Activated gamma-delta T cell treated with anti-CD3 and anti-CD28 coated beads, Interleukin-2, amount 50 U/mL, for 16 hours (primary cell): ENCODE data around the gene NUDT6.

ENCODE experiments used
- DNase-seq: peaks from one replicate; pipeline ENCODE4 v3.0.0-alpha.2; 2020; ENCODE audit warnings: low read depth

The NUDT6 gene

DNA sequence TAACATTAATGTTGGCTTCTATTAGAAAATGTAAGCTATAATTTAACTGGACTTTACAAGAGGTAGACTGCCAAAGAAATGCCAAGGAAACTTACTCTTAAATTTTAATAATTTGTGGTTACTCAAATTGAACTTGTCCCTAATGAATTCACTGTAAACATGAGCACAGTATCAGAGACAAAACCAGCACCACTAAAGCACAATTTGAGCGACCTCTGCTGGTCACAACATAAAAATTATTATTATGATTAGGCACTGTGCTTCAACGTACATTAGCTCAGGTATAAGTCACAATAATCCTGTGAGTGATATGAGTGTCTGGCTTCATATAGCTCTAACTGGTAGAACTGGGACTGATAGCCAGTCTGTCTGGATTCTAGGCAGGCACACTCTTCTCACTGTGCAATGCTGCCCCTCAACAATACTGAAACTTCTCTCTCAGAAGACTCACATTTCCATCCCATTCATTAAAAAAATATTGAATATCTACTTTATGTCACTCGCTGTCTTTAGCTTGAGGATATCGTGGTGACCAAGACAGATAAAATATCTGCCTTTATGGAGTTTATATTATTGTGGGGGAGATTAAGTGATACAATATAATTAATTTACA is 8.0 kb downstream of the NUDT6 start:
- no peak for DNase-seq

DNA sequence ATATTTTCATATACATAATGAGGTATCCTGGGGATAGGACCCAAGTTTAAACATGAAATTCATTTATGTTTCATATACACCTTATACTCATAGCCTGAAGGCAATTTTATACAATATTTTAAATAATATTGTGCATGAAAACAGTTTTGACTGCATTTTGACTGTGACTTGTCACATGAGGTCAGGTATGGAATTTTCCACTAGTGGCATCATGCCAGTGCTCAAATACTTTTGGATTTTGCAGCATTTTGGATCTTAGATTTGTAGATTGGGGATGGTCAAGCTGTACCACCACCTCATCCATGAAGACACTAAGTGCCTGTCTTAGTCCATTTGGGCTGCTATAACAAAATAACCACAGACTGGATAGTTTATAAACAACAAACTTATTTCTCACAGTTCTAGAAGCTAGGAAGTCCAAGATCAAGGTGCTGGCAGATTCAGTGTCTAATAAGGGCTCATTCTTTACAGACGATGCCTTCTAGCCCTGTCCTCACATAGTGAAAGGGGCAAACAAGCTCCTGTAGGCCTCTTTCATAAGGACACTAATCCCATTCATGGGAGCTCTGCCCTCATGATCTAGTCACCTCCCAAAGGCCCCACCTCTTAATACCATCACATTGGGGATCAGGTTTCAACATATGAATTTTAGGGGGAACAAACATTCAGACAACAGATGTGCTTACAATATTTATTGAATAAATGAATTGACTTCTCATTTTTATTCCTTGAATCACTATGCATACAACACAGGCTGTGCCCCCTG is 9.4 kb downstream of the NUDT6 start:
- DNase-seq, result no peak

DNA sequence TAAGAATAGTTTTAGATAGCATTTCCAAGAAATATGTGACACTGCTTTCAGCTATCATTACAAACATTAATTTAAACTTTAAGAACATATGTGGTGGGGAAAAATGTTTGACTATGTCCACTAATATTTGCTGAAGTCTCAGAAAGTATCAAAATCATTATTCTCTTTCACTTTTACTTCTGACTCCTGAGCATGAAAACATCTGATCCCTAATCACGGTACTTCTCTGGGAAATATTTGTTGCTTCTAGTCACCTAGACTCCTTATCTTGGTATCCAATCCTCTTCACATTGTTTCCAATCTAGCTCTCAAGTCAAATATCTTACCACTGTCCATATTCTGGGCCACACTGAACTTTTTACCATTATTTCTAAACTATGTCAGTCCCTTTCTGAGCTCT is 10.8 kb downstream of the NUDT6 start:
- DNase-seq, result no peak

DNA sequence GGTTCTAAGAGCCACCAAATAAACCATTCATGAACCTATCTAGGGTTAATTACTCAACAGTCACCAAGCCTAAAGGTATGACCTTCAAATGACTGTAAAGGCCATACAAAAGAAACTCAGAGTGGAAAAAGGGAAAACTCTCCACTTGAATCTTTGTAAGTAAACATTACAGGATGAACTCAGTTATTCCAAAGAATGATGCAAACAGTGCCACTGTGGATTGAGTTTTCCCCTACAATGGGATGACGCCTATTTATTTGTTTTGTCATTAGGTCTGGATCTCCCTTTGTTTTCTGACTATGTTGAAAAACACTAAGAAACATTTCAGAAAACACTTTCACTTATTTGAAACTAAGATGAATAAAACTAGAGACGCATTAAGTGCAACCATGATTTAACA is 12.7 kb downstream of the NUDT6 start:
- no peak for DNase-seq

DNA sequence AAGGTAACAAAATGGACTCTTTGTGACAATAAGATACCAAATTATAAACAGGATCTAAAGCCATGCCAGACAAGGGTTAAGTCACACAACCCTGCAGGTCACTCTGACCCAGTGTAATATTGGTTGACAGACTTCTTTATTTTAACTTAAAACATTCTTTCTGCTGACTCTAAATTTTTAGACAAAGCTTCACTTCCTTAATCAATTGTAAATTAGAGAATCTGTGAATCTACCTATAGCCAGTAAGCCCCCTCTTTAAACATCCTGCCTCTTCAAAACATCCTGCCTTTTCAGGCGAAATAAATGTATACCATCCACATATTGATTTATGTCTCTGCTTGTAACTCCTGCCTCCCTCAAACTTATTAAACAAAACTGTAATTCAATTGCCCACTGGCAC is 14.2 kb downstream of the NUDT6 start:
- DNase-seq, result no peak

DNA sequence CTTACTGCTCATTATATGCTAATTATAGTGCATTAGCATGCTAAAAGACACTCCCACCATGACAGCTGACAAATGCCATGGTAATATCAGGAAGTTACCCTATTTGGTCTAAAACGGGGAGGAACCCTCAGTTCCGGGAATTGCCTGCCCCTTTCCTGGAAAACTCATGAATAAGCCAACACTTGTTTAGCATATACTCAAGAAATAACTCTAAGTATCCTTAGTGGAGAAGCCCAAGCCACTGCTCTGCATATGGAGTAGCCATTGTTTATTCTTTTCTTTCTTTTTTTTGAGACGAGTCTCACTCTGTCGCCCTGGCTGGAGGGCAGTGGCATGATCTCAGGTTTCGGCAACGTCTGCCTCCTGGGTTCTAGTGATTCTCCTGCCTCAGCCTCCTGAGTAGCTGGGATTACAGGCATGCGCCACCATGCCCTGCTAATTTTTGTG is 15.5 kb downstream of the NUDT6 start:
- DNase-seq, result no peak

DNA sequence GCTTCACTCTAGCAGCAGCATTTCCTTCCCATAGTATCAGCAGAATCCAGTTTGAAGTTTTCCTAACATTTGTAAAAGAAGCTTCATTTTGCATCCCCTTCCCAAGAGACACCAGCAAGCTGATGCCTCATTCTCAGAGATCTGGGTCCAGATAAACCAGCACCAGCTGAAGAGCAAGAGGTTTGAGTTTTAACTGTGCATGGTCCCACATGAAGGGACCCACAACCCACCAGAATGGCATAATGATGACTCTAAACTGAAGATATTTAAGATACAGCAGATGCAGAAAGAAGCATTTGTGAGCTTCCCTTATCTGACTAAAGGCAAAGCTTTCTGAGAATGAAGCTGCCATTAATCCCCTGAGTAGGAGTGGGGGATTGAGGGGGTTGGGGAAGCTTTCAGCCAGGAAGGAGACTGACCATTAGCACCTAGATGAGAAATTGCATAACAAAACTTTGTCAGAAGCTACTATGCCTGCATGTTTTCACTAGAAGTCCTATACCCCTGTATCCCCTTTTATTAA is 18.6 kb downstream of the NUDT6 start:
- DNase-seq, result no peak

DNA sequence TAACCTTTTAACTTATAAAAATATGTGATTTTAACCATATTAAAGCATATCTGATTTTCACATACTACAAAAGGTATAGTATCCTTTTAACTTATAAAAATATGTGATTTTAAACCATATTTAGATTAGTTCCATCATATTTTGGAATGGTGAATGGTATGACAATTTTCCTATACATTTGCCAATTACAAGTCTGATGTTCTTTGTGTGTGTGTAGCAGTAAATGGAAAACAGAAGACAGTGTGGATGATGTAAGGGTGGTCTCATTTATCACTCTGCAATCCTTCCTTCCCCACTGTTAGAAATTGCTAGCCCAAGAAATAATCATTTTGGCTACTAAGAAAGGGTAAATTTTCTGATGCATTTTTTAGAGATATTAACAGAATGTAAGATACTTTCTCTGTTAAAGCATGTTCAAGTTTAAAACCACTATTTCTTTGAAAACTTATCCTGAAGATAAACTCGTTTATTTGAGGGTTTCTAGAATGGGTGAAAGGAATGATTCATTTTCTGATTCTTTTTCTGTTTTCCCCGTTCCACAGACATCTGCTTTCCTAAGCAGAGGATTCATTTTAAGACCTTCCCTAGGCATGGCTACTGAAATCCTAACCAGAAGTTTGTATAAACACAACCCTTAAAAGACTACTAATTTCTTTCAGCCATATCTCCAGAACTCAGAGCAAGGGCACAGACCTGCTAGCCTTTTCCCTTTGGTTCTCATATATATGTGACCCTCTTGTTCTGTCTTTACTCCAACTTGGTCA is 21.0 kb downstream of the NUDT6 start:
- DNase-seq, result no peak

DNA sequence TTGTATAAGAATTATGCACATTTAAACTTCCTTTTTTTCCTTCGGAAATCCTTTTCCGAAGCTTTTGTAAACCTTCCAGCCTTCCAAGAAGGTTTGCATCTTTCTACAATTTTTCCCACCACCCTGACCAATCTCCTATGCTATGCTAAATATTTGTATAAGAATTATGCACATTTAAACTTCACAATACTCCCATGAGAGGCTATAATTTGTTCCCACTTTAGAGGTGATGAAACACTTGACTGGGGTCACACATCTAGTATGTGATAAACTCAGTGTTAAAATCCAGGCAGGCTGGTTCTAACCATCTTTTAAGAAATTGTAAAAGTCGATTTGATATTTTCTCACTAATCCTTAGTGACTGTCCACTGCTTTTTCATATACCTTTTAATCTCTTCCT is 22.1 kb downstream of the NUDT6 start:
- no peak for DNase-seq

DNA sequence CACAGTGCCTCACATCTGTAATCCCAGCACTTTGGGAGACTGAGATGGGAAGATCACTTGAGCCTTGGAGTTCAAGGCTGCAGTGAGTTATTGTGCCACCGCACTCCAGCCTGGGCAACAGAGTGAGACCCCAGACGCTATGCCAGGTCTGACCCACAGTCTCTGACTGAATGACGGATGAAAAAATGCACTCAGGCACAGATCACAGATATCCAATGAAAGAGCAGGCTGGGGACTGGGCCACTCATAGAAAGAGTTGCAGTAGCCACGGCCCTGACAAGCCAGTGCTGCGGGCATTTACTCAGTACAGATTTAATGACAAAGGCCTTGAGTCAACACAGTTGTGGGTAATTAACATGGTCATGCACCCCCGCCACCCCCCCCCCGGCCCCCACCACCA is 22.7 kb downstream of the NUDT6 start:
- no peak for DNase-seq

DNA sequence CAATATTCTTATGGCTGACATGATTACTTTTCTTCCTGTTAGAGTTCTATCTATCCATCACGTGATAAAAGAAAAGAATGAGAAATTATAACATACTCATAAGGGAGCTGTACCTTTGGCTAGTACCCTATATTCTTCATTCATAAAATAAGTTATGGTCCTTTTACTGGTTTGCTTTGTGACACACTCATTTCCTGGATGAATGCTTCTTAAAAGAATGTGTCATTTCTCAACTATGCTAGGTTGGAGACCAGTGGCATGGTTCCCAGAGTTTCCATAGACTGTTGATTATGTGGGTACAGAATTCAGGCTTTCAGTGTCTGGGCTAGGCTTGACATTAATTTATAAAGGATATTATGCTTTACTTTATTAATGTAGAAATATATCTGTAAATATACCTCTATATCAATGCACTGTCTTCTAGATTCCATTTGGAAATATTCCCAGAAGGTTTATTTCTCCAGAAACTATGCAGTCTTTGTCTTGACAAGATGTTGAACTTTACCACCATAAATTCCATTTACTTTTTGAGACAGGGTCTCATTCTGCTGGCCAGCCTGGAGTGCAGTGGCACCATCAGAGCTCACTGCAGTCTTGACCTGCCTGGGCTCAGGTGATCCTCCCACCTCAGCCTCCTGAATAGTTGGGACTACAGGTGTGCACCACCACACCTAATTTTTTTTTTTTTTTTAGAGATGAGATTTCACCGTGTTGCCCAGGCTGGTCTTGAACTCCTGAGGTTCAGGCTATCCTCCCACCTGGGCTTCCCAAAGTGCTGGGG is 23.8 kb downstream of the NUDT6 start:
- no peak for DNase-seq

DNA sequence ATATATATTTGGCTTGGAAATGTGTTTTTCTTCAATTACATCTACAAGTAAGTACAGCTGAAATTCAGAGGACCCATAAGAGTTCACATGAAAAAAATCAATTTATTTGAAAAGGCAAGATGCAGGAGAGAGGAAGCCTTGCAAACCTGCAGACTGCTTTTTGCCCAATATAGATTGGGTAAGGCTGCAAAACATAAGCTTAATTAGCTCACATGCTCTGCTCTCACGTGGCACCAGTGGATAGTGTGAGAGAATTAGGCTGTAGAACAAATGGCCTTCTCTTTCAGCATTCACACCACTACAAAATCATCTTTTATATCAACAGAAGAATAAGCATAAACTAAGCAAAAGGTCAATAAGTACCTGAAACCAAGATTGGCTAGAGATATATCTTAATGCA is 26.1 kb downstream of the NUDT6 start:
- DNase-seq, result no peak

DNA sequence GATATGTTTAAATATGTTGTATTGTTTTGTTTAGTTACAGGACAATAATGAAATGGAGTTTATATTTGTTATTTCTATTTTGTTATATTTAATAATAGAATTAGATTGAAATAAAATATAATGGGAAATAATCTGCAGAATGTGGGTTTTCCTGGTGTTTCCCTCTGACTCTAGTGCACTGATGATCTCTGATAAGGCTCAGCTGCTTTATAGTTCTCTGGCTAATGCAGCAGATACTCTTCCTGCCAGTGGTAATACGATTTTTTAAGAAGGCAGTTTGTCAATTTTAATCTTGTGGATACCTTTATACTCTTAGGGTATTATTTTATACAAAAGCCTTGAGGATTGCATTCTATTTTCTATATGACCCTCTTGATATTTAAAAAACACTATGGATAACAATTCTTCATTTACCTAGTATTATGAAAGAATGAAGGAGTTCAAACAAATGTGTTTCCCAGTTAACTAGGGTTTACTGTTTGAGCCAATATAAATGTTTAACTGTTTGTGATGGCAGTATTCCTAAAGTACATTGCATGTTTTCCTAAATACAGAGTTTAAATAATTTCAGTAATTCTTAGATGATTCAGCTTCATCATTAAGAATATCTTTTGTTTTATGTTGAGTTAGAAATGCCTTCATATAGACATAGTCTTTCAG is 26.9 kb downstream of the NUDT6 start:
- DNase-seq, result no peak

DNA sequence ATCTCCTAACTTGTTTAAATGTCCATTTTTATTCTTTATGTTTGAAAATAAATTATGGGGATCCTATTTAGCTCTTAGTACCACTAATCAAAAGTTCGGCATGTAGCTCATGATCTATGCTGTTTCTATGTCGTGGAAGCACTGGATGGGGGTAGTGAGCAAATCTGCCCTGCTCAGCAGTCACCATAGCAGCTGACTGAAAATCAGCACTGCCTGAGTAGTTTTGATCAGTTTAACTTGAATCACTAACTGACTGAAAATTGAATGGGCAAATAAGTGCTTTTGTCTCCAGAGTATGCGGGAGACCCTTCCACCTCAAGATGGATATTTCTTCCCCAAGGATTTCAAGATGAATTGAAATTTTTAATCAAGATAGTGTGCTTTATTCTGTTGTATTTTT is 27.6 kb downstream of the NUDT6 start:
- no peak for DNase-seq

DNA sequence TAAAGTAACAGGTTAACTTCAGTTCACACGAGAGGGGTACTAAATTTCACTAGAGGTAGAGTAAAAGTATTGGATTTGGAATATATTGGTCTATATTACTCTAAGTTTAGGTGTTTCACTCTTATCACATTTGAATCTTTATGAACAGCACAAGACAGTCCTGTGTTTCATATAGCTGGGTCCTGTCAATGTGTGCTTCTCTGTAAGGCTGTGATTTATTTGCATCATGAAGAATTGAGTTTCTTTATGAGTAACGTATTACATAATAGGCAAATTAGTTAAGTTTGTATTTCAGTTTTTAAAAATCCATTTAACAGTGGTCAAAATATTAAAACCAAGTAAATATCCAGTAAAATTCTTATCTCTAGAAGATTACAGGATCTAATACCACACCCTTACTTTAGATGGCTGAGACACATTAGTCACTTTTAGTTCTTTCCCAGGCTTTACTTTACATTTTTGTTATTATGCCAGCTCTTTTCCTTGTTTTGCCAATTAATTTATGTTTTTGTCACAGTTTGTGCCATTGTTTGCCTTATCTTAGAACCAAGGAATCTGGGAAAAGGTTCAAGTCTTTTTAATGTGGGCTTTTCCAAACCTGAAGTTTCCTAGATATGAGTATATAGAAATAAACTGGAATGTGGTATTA is 32.1 kb downstream of the NUDT6 start:
- no peak for DNase-seq

DNA sequence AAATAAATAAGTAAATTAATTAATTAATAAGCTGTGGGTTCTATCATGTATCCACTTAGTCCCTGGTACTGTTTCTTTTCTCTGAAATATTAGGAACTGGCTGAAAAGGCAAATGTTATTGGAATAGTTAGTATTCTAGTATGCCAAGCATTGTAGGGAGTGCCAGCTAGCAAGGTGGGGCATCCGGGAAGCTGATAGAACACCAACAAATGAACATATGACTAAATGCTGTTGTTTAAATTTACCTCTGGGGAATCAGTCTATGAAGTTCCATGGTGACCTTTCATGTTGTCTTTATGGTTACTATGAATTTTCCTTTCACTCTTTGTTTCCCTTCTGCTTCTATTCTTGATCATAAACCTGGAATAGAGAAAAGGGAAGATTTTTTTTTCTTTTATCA is 32.7 kb downstream of the NUDT6 start:
- no peak for DNase-seq

DNA sequence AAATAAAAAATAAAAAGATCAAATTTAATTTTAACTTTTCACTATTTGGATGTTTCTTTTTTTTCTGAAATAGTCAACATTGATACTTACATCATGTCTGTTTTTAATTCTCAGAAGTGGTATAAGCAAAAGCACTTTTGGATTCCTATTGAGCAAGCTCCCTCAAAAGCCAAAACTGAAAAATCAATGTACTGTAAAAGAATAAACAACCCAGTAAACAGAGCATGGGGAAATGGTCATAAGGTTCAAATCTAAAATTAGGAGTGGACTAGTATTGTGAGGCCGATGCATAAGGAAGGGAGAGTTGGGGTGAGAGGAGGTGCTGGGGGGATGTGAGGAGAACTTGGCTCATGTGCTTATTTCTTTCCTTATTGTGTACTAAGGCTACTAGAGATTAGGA is 37.9 kb downstream of the NUDT6 start:
- DNase-seq, result no peak

DNA sequence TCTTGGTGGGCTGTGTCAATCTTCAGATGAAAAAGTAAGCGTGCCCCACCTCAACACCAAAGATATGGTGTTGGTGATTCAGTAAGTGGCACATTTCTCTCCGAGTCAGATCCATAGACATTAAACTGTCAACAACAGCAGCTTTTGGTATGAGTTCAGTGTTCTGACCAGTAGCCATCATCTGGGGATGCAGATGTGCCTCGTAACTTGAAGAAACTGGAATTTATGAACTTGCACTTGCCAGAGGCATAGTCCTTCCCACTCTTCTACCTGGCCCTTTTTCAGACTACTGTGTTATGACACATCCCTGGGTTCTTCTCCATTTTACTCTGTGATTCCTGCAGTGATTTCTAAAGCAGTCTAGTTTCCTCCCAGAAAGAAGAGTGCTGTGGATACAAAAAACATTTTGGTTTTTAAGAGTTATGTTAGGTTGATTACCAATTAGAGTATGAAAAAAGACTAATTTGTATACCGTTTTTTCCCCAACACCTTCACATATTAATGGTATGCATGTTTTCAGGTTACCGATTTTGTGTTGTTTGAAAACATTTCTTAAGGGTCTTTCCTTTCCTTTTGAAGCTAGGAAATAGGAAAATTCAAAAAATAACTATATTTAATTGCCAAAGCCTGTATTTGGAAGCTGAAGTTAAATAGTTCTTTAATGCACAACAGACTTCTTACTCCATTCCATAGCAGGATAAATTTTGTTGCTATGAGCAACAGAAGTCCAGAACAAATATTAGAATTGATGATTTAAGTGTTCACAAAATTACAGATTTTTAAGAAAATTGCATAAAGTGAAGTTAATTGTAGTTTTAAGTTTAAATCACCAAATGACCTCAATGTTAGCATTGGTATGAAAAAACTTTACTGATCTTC is 39.3 kb downstream of the NUDT6 start:
- DNase-seq, result no peak

DNA sequence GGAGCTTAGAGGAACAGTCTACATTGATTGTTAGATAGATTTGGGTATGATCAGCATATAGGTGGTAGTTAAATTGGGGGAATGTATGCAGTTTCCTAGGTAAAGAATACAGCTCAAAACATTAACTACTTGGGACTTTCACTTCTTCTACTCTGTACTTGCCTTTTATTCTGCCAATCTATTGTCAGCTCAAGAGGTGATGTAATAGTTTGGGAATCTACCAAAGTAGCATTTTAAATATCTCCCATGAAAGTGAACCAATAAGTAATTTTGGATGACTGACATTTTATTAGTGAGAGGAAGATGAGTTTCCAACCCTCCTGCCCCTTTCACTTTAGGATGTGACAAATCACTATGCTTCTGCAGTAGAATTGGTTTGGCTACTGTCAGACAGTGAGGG is 43.4 kb downstream of the NUDT6 start:
- no peak for DNase-seq

DNA sequence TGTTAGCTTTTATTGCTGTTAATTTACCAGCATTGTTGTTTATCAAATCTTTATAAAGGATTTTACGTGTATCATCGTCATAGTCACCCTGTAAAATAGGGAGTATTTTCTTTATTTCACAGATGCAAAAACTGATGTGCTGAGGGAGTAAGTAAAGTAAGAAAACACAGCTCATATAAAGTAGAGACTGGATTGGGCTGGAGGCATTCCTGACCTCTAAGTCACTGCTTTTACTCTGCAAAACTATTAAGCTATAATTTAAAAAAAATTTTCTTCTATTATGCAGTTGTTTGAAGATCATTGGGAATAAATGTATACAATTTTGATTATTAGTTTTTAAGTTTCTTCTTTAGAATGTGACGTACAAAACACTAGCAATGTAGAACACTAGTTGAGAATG is 45.9 kb downstream of the NUDT6 start:
- no peak for DNase-seq
